Measurements from ENCODE around the gene COPZ1. TPM values are rescaled to one million over a fixed set of nuclear protein-coding genes. Genes with fewer than 3 reads are reported as not detected.

COPZ1 gene
- total and polyA plus RNA-seq, 2 donors (not counting 1 experiment from before 2014, with no cell fraction given), result 97.9 to 305 TPM

DNA sequence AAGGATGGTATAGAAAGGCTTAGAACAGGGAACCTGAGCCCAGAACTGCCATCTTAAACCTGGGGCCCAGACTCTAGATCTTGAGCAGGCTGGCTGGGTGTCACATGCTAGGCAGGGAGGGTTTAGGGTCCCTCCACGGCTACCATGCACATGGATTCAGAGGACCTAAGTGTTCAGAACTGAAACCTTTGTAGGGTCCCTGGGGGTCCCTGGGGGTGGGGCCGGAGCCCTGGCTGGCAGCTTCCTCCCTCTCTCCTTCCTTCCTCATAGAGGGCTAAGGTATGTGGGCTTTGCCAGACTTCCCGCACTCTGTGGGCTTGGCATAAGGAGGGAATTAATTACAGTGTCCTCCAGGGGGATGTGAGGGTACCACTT, 64.2 kb downstream of the COPZ1 start:
- no peaks in the 10 kb centered on the region for H3K9me3 ChIP-seq (ENCODE audit: control insufficient read depth, insufficient read depth, low read depth, low read length)
- H3K4me3 ChIP-seq (replicated peaks in 1 of 4; ENCODE audit: control extremely low read depth in 1 of 4, insufficient read depth in 1 of 4, low read depth in 3 of 4, low read length in 4 of 4), result no peak overlapping the region
- no peak for DNase-seq (ENCODE audit: low read depth in 2 of 2)
- no peaks in the 10 kb centered on the region for H3K79me2 ChIP-seq (ENCODE audit: control insufficient read depth, insufficient read depth, low read length)
- H3K36me3 ChIP-seq (ENCODE audit: control insufficient read depth, insufficient read depth, low read length), result no peaks in the 10 kb centered on the region
- no peaks in the 10 kb centered on the region for H4K20me1 ChIP-seq (ENCODE audit: control insufficient read depth, extremely low read depth, insufficient read depth, low read length)
- H2AFZ ChIP-seq (ENCODE audit: low read length), result no peak overlapping the region
- no peaks in the 10 kb centered on the region for H3K4me1 ChIP-seq (ENCODE audit: control insufficient read depth, extremely low read depth, insufficient read depth, low read length)
- no peak overlapping the region for H3K27ac ChIP-seq (ENCODE audit: insufficient read depth, low read length)
- H3K4me2 ChIP-seq (ENCODE audit: extremely low read depth, insufficient read depth, low read length), result no peak overlapping the region
- TF ChIP-seq EZH2 (IDR thresholded peaks at IDR 0.05; ENCODE audit: low read length, missing control alignments), result no peak
- TF ChIP-seq, protein P1, sequence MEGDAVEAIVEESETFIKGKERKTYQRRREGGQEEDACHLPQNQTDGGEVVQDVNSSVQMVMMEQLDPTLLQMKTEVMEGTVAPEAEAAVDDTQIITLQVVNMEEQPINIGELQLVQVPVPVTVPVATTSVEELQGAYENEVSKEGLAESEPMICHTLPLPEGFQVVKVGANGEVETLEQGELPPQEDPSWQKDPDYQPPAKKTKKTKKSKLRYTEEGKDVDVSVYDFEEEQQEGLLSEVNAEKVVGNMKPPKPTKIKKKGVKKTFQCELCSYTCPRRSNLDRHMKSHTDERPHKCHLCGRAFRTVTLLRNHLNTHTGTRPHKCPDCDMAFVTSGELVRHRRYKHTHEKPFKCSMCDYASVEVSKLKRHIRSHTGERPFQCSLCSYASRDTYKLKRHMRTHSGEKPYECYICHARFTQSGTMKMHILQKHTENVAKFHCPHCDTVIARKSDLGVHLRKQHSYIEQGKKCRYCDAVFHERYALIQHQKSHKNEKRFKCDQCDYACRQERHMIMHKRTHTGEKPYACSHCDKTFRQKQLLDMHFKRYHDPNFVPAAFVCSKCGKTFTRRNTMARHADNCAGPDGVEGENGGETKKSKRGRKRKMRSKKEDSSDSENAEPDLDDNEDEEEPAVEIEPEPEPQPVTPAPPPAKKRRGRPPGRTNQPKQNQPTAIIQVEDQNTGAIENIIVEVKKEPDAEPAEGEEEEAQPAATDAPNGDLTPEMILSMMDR (conservative IDR thresholded peaks at IDR 0.05 in 1 of 2, IDR thresholded peaks at IDR 0.05 in 1 of 2; ENCODE audit: low read depth in 1 of 2, low read length in 2 of 2), result no peak
- no peak overlapping the region for H3K9ac ChIP-seq (ENCODE audit: insufficient read depth, low read length)
- H3K27me3 ChIP-seq (ENCODE audit: control insufficient read depth, insufficient read depth, low read length), result no peaks in the 10 kb centered on the region

DNA sequence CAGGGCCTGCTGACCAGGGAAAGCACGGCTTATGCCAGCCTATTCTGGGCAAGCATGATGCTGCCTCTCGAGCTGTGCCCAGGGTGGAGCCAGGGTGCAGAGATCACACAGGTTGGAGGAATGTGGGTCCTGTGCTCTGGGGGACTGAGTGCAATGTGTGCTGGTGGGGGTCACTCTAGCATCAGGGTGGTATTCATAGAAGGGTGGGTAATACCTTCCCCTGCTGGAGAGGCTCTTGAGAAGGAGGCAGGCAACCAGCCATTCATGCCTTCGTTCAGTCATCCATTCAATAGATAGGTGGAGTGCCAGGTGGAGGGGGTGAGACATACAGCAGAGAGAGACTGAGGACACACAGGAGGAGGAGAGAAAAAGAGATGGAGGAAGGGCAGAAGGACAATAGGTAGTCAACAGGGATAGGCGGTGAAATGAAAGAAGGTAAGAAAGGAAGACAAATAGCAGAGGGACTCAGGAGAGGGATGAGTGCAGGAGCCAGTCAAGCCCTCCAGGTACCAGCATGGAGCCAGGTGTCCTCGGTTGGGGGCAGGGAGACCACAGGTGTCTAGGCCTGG, 64.8 kb downstream of the COPZ1 start:
- Histone ChIP-seq H3K4me3 (replicated peaks in 1 of 4; ENCODE audit: control extremely low read depth in 1 of 4, insufficient read depth in 1 of 4, low read depth in 3 of 4, low read length in 4 of 4) (no peak overlapping the region), H3K27ac (ENCODE audit: insufficient read depth, low read length) (no peak overlapping the region), H2AFZ (ENCODE audit: low read length) (no peak overlapping the region), H3K79me2 (ENCODE audit: control insufficient read depth, insufficient read depth, low read length) (no peaks in the 10 kb centered on the region), H3K4me2 (ENCODE audit: extremely low read depth, insufficient read depth, low read length) (no peak overlapping the region), H3K36me3 (ENCODE audit: control insufficient read depth, insufficient read depth, low read length) (no peaks in the 10 kb centered on the region), H4K20me1 (ENCODE audit: control insufficient read depth, extremely low read depth, insufficient read depth, low read length) (no peaks in the 10 kb centered on the region), H3K9ac (ENCODE audit: insufficient read depth, low read length) (no peak overlapping the region), H3K9me3 (ENCODE audit: control insufficient read depth, insufficient read depth, low read depth, low read length) (no peaks in the 10 kb centered on the region), H3K27me3 (ENCODE audit: control insufficient read depth, insufficient read depth, low read length) (no peaks in the 10 kb centered on the region), H3K4me1 (ENCODE audit: control insufficient read depth, extremely low read depth, insufficient read depth, low read length) (no peaks in the 10 kb centered on the region)
- TF ChIP-seq EZH2 (IDR thresholded peaks at IDR 0.05; ENCODE audit: low read length, missing control alignments), result no peak
- TF ChIP-seq, protein P1 (conservative IDR thresholded peaks at IDR 0.05 in 1 of 2, IDR thresholded peaks at IDR 0.05 in 1 of 2; ENCODE audit: low read depth in 1 of 2, low read length in 2 of 2), result no peak
- no peak for DNase-seq (ENCODE audit: low read depth in 2 of 2)

DNA sequence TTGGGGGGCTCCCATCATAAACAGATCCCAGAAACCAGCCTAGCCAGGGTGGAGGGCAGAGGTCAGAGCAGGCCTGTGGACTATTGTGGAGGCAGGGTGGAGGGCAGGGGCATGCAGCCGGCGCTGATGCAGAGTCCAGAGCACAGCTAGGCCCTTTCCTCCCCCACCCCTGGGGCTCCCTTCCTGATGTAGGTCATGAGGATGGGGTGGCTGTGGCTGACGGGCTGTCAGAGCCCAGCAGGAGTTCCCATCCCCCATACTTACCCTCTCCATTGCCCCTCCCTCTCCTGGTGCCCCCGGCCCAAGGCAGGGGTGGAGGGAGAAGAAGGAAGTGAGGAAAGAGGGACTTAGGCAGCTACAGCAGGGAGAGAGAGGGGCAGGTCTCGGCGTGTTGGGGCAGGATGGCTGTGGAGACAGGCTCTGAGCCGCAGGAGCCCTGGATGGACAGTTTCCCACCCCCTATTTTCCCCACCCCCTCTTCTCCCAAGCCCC, 65.3 kb downstream of the COPZ1 start:
- H3K4me1 ChIP-seq (ENCODE audit: control insufficient read depth, extremely low read depth, insufficient read depth, low read length), result no peaks in the 10 kb centered on the region
- DNase-seq (ENCODE audit: low read depth in 2 of 2), result no peak
- no peaks in the 10 kb centered on the region for H3K27me3 ChIP-seq (ENCODE audit: control insufficient read depth, insufficient read depth, low read length)
- H3K27ac ChIP-seq (ENCODE audit: insufficient read depth, low read length), result no peak overlapping the region
- no peak overlapping the region for H3K4me3 ChIP-seq (replicated peaks in 1 of 4; ENCODE audit: control extremely low read depth in 1 of 4, insufficient read depth in 1 of 4, low read depth in 3 of 4, low read length in 4 of 4)
- no peaks in the 10 kb centered on the region for H3K9me3 ChIP-seq (ENCODE audit: control insufficient read depth, insufficient read depth, low read depth, low read length)
- H2AFZ ChIP-seq (ENCODE audit: low read length), result no peak overlapping the region
- no peak overlapping the region for H3K9ac ChIP-seq (ENCODE audit: insufficient read depth, low read length)
- no peaks in the 10 kb centered on the region for H4K20me1 ChIP-seq (ENCODE audit: control insufficient read depth, extremely low read depth, insufficient read depth, low read length)
- H3K36me3 ChIP-seq (ENCODE audit: control insufficient read depth, insufficient read depth, low read length), result no peaks in the 10 kb centered on the region
- no peaks in the 10 kb centered on the region for H3K79me2 ChIP-seq (ENCODE audit: control insufficient read depth, insufficient read depth, low read length)
- no peak overlapping the region for H3K4me2 ChIP-seq (ENCODE audit: extremely low read depth, insufficient read depth, low read length)
- TF ChIP-seq EZH2 (IDR thresholded peaks at IDR 0.05; ENCODE audit: low read length, missing control alignments), result no peak
- TF ChIP-seq, protein P1 (conservative IDR thresholded peaks at IDR 0.05 in 1 of 2, IDR thresholded peaks at IDR 0.05 in 1 of 2; ENCODE audit: low read depth in 1 of 2, low read length in 2 of 2), result no peak
